Endothelial cell of umbilical vein (primary cell): ENCODE results near the gene HOXB6. TPM values are rescaled to one million over a fixed set of nuclear protein-coding genes. Genes with fewer than 3 reads are reported as not detected.
A peak's percentile ranks its signal among the peaks of the same experiment; 100 is the strongest.

Source experiments
- BruUV-seq: library from RNA; stranded (reverse); fragments of 400-500 nt; replicated peaks from 2 replicates; lab custom pipeline; 2021; lab: Mats Ljungman, UMichigan
- CTCF ChIA-PET: fragments of 300-600, 350-600 bp; sonication (Branson Sonifier 250); formaldehyde crosslinking; loops from one replicate; lab custom pipeline; 2021; ENCODE audit warnings: antibody characterized with exemption, inconsistent platforms; lab: Charles Lee
- POLR2A ChIA-PET: fragments of 300-600, 350-600 bp; sonication (Branson Sonifier 250); formaldehyde crosslinking; loops from one replicate; lab custom pipeline; 2021; ENCODE audit warnings: antibody characterized with exemption, inconsistent platforms; lab: Charles Lee
- DNase-seq: peaks from one replicate; pipeline ENCODE4 v3.0.0-alpha.2; 2011; ENCODE audit warnings: low read depth, low spot score
- FAIRE-seq: peaks from 2 replicates; lab custom pipeline; 2011; peaks lifted over from hg19 to GRCh38; lab: Jason Lieb, UNC
- H2AFZ ChIP-seq: 2 replicates; pipeline ENCODE4 v1.6.0; 2012; ENCODE audit warnings: low read depth, low read length, control low read depth, inconsistent platforms
- H3K27ac ChIP-seq: 2 replicates; pipeline ENCODE4 v1.5.1; 2011; ENCODE audit warnings: low read depth, mild to moderate bottlenecking, control low read depth, low read length, moderate library complexity; ENCODE audit not compliant: insufficient read depth
- H3K27me3 ChIP-seq, 2 experiments: 2 replicates each; pipeline versions ENCODE4 v1.6.0 to v1.6.1; 2011; ENCODE audit warnings: low read length in 2 of 2, mixed read lengths in 1 of 2; ENCODE audit not compliant: control insufficient read depth in 2 of 2, insufficient read depth in 2 of 2
- H3K36me3 ChIP-seq, 2 experiments: 2 replicates in 1 of 2; 3 replicates in 1 of 2; pipeline ENCODE4 v1.5.1; 2011; ENCODE audit warnings: low read length in 2 of 2, mild to moderate bottlenecking in 1 of 2, moderate library complexity in 1 of 2; ENCODE audit not compliant: control insufficient read depth in 2 of 2, insufficient read depth in 2 of 2; ENCODE audit errors: extremely low read depth in 1 of 2
- H3K4me1 ChIP-seq: 3 replicates; pipeline ENCODE4 v1.5.1; 2011; ENCODE audit warnings: mild to moderate bottlenecking, low read length; ENCODE audit not compliant: control insufficient read depth, insufficient read depth; ENCODE audit errors: extremely low read depth
- H3K4me2 ChIP-seq: 2 replicates; pipeline ENCODE4 v1.6.1; 2011; ENCODE audit warnings: low read length, control low read depth, mixed read lengths; ENCODE audit not compliant: insufficient read depth
- H3K4me3 ChIP-seq, 3 experiments: fragments of 200-600 bp in 1 of 3; sonication (generic), shearing (Covaris generic) in 1 of 3; replicated peaks in 1 of 3; 2 replicates each; pipeline ENCODE4 v1.5.1; 2011 to 2016; ENCODE audit warnings: control low read depth in 3 of 3, low read length in 3 of 3, mild to moderate bottlenecking in 2 of 3, inconsistent platforms in 1 of 3, low read depth in 1 of 3, moderate library complexity in 1 of 3; ENCODE audit not compliant: insufficient read depth in 1 of 3
- H3K79me2 ChIP-seq: 2 replicates; pipeline ENCODE4 v1.6.0; 2012; ENCODE audit warnings: low read length, inconsistent platforms; ENCODE audit not compliant: control insufficient read depth, insufficient read depth
- H3K9ac ChIP-seq: replicated peaks from 2 replicates; pipeline ENCODE3; 2011; ENCODE audit warnings: low read length, control low read depth; ENCODE audit not compliant: insufficient read depth; ENCODE audit errors: extremely low read depth
- H3K9me1 ChIP-seq: replicated peaks from 3 replicates; pipeline ENCODE4 v1.6.0; 2011; ENCODE audit warnings: mild to moderate bottlenecking, low read length; ENCODE audit not compliant: control insufficient read depth, insufficient read depth; ENCODE audit errors: extremely low read depth
- H3K9me3 ChIP-seq: replicated peaks from 2 replicates; pipeline ENCODE4 v1.5.1; 2012; ENCODE audit warnings: low read length, inconsistent platforms; ENCODE audit not compliant: control insufficient read depth, insufficient read depth
- H4K20me1 ChIP-seq: replicated peaks from 2 replicates; pipeline ENCODE3; 2011; ENCODE audit warnings: mild to moderate bottlenecking, low read length; ENCODE audit not compliant: control insufficient read depth, insufficient read depth; ENCODE audit errors: extremely low read depth
- EZH2 ChIP-seq: IDR thresholded peaks from 2 replicates; pipeline ENCODE4 v1.6.1; 2012; ENCODE audit warnings: borderline replicate concordance, low read depth, mild to moderate bottlenecking, moderate library complexity, low read length, inconsistent platforms; ENCODE audit not compliant: severe bottlenecking
- FOS ChIP-seq: IDR thresholded peaks from 2 replicates; pipeline ENCODE4 v1.6.1; 2011; ENCODE audit warnings: mild to moderate bottlenecking, low read length, moderate library complexity, borderline replicate concordance; ENCODE audit not compliant: insufficient read depth
- GATA2 ChIP-seq: IDR thresholded peaks from 2 replicates; pipeline ENCODE4 v1.7.0; 2011; ENCODE audit warnings: low read depth, mild to moderate bottlenecking, moderate library complexity, mixed read lengths, low read length; ENCODE audit not compliant: insufficient read length, insufficient read depth
- JUN ChIP-seq: IDR thresholded peaks from 2 replicates; pipeline ENCODE4 v1.6.1; 2011; ENCODE audit warnings: borderline replicate concordance, low read depth; ENCODE audit not compliant: insufficient read length, insufficient read depth
- MAX ChIP-seq: IDR thresholded peaks from 2 replicates; pipeline ENCODE4 v1.6.1; 2011; ENCODE audit not compliant: insufficient read depth, insufficient read length
- MYC ChIP-seq: IDR thresholded peaks from one replicate; pipeline ENCODE4 v1.6.1; 2011; ENCODE audit warnings: mild to moderate bottlenecking, low read depth, low read length
- POLR2A ChIP-seq: IDR thresholded peaks from 2 replicates; pipeline ENCODE4 v1.6.1; 2012; ENCODE audit warnings: low read depth, mild to moderate bottlenecking, control low read depth, low read length
- POLR2AphosphoS5 ChIP-seq: IDR thresholded peaks from 2 replicates; pipeline ENCODE4 v1.6.1; 2012; ENCODE audit warnings: low read depth, mild to moderate bottlenecking, control low read depth, low read length, moderate library complexity; ENCODE audit not compliant: insufficient read depth
- dilution Hi-C: fragments of 300-500 bp; cut with MboI; formaldehyde crosslinking; loops from one replicate; pipeline ENCODE4 v1.15.0; 2019; ENCODE audit warnings: low sequenced_read_pairs; ENCODE audit not compliant: extremely low pct_ligation_motif_present
- intact Hi-C: fragments of 100-400 bp; cut with micrococcal nuclease; formaldehyde crosslinking; loops from one replicate; pipeline ENCODE4 v1.10.0; 2022
- polyA plus RNA-seq, 4 experiments: library from polyadenylated mRNA; depleted of rRNA in 3 of 4; stranded (reverse) in 3 of 4; unstranded in 1 of 4; fragments of >200 nt; gene quantifications; 2 replicates each; pipeline versions ENCODE4 v1.2.1 to v1.2.3, GENCODE V29; 2011 to 2012; ENCODE audit warnings: missing spikeins in 1 of 4
- total RNA-seq: library from RNA; stranded (reverse); gene quantifications from 2 replicates; pipeline ENCODE4 v1.2.3, GENCODE V29; 2021
- TF ChIP-seq, protein P1 (sequence below), 2 donors: IDR thresholded peaks; 1 replicate in 1 of 2; 2 replicates in 1 of 2; pipeline ENCODE4 v1.5.1; 2011; ENCODE audit warnings: low read length in 2 of 2, mild to moderate bottlenecking in 2 of 2, moderate library complexity in 2 of 2, control low read depth in 1 of 2, inconsistent platforms in 1 of 2, low read depth in 1 of 2; ENCODE audit not compliant: insufficient read depth in 1 of 2; ENCODE audit errors: extremely low read depth in 1 of 2

Gene HOXB6
- total and polyA plus RNA-seq, 2 donors (not counting 3 experiments of a cell fraction or from before 2014, with no cell fraction given), result 8.8 to 24.0 TPM

GRCh38 chr17:48620461-48621139, 15.8 kb upstream of the HOXB6 start:
- POLR2A ChIA-PET, result no interaction called here
- no peak for TF ChIP-seq POLR2A
- no peak for TF ChIP-seq MYC
- no peak for TF ChIP-seq POLR2AphosphoS5
- peak; percentile 10 for TF ChIP-seq EZH2
- no TSS peak for BruUV-seq
- peaks cover 22% of the 10 kb centered on the region for H3K4me1 ChIP-seq
- H3K9me1 ChIP-seq, result no peaks in the 10 kb centered on the region
- dilution Hi-C loops (no loop called here), intact Hi-C loops (no loop called here)
- H3K9me3 ChIP-seq, result no peaks in the 10 kb centered on the region
- no peak overlapping the region for H3K9ac ChIP-seq
- no peaks in the 10 kb centered on the region for H3K79me2 ChIP-seq
- DNase-seq (no peak), FAIRE-seq (no peak)
- no peaks in the 10 kb centered on the region for H4K20me1 ChIP-seq
- H2AFZ ChIP-seq, result no peak overlapping the region
- CTCF ChIA-PET, result interaction anchor here (1.0 to 6.3 kb wide), 5 partner anchors 16 to 361 kb away, joined by 3 to 45 read pairs (median 5); no protein-coding TSS in a partner anchor
- no peak overlapping the region for H3K4me3 ChIP-seq
- no peaks in the 10 kb centered on the region for H3K36me3 ChIP-seq
- H3K27me3 ChIP-seq, result peaks cover 75 to 91% of the 10 kb centered on the region in 2 experiments
- no peak overlapping the region for H3K4me2 ChIP-seq
- H3K27ac ChIP-seq, result no peak overlapping the region

DNA sequence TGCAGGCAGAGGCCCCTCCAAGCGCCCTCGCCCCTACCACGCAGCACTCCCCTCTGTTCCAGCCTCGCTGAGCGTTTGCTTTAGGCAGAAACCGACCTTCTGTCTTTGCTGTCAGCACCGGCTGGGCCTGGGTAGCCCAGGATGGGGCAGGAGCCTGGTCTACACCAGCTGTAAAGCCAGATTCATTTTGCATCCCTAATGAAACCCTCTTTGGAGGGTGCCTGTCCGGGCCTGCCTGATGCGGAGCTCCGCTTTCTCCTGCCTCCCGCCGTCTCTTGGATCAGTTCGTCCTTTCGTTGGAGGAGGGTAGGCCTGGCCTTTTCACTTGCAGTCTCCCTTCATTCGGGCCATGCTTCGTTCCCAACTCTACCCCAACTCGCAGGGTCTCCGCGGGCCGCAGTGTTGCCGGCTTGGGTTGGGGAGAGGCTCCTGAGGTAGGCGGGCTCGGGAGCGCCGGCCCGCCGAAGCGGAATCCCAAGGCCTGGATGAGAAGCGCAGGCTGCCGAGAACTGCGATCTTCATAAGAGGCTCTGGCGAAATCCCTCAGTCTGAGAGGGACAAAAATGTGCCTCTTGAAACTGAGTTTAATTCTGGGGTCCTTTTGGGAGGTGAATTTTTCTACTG, 15.2 kb upstream of the HOXB6 start:
- TF ChIP-seq JUN, result no peak
- TF ChIP-seq EZH2, result no peak
- TF ChIP-seq, protein P1, sequence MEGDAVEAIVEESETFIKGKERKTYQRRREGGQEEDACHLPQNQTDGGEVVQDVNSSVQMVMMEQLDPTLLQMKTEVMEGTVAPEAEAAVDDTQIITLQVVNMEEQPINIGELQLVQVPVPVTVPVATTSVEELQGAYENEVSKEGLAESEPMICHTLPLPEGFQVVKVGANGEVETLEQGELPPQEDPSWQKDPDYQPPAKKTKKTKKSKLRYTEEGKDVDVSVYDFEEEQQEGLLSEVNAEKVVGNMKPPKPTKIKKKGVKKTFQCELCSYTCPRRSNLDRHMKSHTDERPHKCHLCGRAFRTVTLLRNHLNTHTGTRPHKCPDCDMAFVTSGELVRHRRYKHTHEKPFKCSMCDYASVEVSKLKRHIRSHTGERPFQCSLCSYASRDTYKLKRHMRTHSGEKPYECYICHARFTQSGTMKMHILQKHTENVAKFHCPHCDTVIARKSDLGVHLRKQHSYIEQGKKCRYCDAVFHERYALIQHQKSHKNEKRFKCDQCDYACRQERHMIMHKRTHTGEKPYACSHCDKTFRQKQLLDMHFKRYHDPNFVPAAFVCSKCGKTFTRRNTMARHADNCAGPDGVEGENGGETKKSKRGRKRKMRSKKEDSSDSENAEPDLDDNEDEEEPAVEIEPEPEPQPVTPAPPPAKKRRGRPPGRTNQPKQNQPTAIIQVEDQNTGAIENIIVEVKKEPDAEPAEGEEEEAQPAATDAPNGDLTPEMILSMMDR (IDR thresholded peaks at IDR 0.05; ENCODE audit: extremely low read depth in 1 of 2, insufficient read depth in 1 of 2, low read depth in 1 of 2, low read length in 2 of 2), result no peak
- TF ChIP-seq POLR2A, result no peak
- no peak for TF ChIP-seq MYC
- TF ChIP-seq MAX, result no peak
- TF ChIP-seq POLR2AphosphoS5, result no peak
- TF ChIP-seq GATA2, result no peak
- TF ChIP-seq FOS, result no peak
- H3K36me3 ChIP-seq, result no peaks in the 10 kb centered on the region
- no peak overlapping the region for H3K9ac ChIP-seq
- H3K4me1 ChIP-seq, result peaks cover 18% of the 10 kb centered on the region
- no peaks in the 10 kb centered on the region for H4K20me1 ChIP-seq
- H3K9me1 ChIP-seq, result no peaks in the 10 kb centered on the region
- no TSS peak for BruUV-seq
- no peak for FAIRE-seq
- DNase-seq, result no peak
- H3K4me3 ChIP-seq, result no peak overlapping the region
- no peak overlapping the region for H2AFZ ChIP-seq
- CTCF ChIA-PET, result interaction anchor here (1.3 to 6.3 kb wide), 2 partner anchors 17 to 39 kb away, joined by 3 to 45 read pairs; no protein-coding TSS in a partner anchor
- H3K9me3 ChIP-seq, result no peaks in the 10 kb centered on the region
- POLR2A ChIA-PET, result no interaction called here
- dilution Hi-C loops, result no loop called here
- H3K4me2 ChIP-seq, result no peak overlapping the region
- no peak overlapping the region for H3K27ac ChIP-seq
- intact Hi-C loops, result loop anchor here (5.0 kb wide), 2 partner anchors 468 to 483 kb away; no protein-coding TSS in a partner anchor
- H3K27me3 ChIP-seq, result peaks cover 77 to 92% of the 10 kb centered on the region in 2 experiments
- no peaks in the 10 kb centered on the region for H3K79me2 ChIP-seq
